ENCODE measurements around the gene GNAS. TPM values are rescaled to one million over a fixed set of nuclear protein-coding genes. Genes with fewer than 3 reads are reported as not detected.

Gene GNAS
- total and polyA plus RNA-seq, 4 donors: 115 to 360 (median 277) TPM

DNA sequence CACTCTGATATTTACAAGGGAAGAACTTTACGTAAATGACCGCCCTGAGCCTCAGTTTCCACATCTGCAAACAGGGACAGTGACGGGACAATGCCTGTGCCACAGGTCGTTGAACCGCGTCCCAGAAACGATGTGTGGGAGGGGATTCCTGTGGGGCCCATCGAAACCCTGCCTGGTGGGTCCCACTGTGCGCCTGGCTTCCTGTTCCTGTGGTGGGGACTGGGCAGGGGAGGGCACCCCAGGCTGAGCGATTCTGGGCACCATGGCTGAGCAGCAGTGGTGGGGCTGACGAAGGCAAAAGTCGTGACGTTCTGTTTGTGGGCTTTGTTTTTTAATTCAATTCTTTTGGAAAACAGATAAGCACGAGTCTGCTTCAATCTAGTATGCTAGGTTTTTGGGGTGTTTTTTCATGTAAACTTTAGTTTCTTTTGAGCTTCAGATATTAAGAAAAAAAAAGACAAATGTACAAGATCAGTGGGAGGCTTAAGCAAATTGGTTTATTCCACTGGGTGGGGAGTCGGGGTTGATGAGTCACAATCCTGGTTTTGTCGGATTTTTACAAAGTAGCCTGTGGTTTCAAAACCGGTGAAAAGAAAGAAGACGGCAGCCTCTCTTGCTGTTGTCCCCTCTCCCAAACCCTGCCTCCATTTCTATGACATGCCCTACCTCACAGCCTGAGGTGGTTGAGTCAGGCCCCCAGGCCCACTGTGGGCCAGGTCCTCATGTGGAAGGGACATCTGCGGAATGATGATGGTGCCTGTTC lies 42.2 kb upstream of the GNAS start:
- no peak for DNase-seq (ENCODE audit: low spot score)
- Histone ChIP-seq H3K27me3 (ENCODE audit: control insufficient read depth in 4 of 4, insufficient read depth in 4 of 4, low read length in 3 of 4) (no peaks in the 10 kb centered on the region), H3K9me3 (ENCODE audit: control insufficient read depth in 4 of 4, low read length in 3 of 4) (no peaks in the 10 kb centered on the region), H3K36me3 (ENCODE audit: control insufficient read depth in 4 of 4, insufficient read depth in 3 of 4, low read depth in 1 of 4, low read length in 3 of 4) (no peaks in the 10 kb centered on the region), H3K9ac (ENCODE audit: low read depth in 1 of 2, low read length in 2 of 2) (no peak overlapping the region), H3K4me1 (ENCODE audit: control insufficient read depth in 4 of 4, insufficient read depth in 4 of 4, low read length in 3 of 4) (no peaks in the 10 kb centered on the region), H3K4me3 (ENCODE audit: low read depth in 1 of 3, low read length in 3 of 3) (no peak overlapping the region), H3K27ac (ENCODE audit: low read depth in 1 of 2, low read length in 2 of 2) (no peak overlapping the region)
- 81% methylated on average over 19 of the region's 19 CpGs for WGBS
- no peak for TF ChIP-seq RXRA (IDR thresholded peaks at IDR 0.05)
- no peak for TF ChIP-seq FOXA1 (IDR thresholded peaks at IDR 0.05)
- TF ChIP-seq, protein P1, sequence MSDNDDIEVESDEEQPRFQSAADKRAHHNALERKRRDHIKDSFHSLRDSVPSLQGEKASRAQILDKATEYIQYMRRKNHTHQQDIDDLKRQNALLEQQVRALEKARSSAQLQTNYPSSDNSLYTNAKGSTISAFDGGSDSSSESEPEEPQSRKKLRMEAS (IDR thresholded peaks at IDR 0.05): no peak
- no peak for TF ChIP-seq SP1 (IDR thresholded peaks at IDR 0.05)
- no peak for TF ChIP-seq REST (IDR thresholded peaks at IDR 0.05)
- no peak for TF ChIP-seq NR2F2 (IDR thresholded peaks at IDR 0.05)
- TF ChIP-seq YY1 (IDR thresholded peaks at IDR 0.05): no peak
- no peak for TF ChIP-seq CTCF (IDR thresholded peaks at IDR 0.05; ENCODE audit: low read depth, low read length, missing input control)
- TF ChIP-seq FOXA2 (IDR thresholded peaks at IDR 0.05): no peak
- no peak for TF ChIP-seq EGR1 (IDR thresholded peaks at IDR 0.05; ENCODE audit: low read depth in 2 of 2)
- TF ChIP-seq TAF1 (conservative IDR thresholded peaks at IDR 0.05): no peak
- TF ChIP-seq, protein P2, sequence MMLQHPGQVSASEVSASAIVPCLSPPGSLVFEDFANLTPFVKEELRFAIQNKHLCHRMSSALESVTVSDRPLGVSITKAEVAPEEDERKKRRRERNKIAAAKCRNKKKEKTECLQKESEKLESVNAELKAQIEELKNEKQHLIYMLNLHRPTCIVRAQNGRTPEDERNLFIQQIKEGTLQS (IDR thresholded peaks at IDR 0.05): no peak
- no peak for TF ChIP-seq GABPA (IDR thresholded peaks at IDR 0.05 in 1 of 2, conservative IDR thresholded peaks at IDR 0.05 in 1 of 2)
- TF ChIP-seq JUND (IDR thresholded peaks at IDR 0.05): no peak
- TF ChIP-seq ZBTB33 (IDR thresholded peaks at IDR 0.05): no peak
- no peak for TF ChIP-seq RAD21 (IDR thresholded peaks at IDR 0.05)
- TF ChIP-seq HNF4A (conservative IDR thresholded peaks at IDR 0.05): no peak

All from liver (tissue), 9 donors.